Prostate gland (tissue), 2 donors: ENCODE data around the gene FRYL. TPM values are rescaled to one million over a fixed set of nuclear protein-coding genes. Genes with fewer than 3 reads are reported as not detected.

Experiments used
- DNase-seq: peaks from one replicate; pipeline ENCODE4 v3.0.0-alpha.2; 2019; ENCODE audit warnings: low spot score
- H3K27ac ChIP-seq, 2 donors: fragments of 200-600 bp; sonication (generic); 2 replicates each; pipeline ENCODE4 v1.5.1; 2017 to 2019
- H3K27me3 ChIP-seq: fragments of 200-600 bp; sonication (generic); replicated peaks from 2 replicates; pipeline ENCODE4 v1.5.1; 2019; ENCODE audit not compliant: insufficient read depth
- H3K36me3 ChIP-seq, 2 donors: fragments of 200-600 bp; sonication (generic); 1 replicate in 1 of 2; 2 replicates in 1 of 2; pipeline versions ENCODE4 v1.5.1 to v1.8.1; 2017 to 2019
- H3K4me1 ChIP-seq: fragments of 200-600 bp; sonication (generic); replicated peaks from 2 replicates; pipeline ENCODE4 v1.5.1; 2019
- H3K4me3 ChIP-seq, 2 donors: fragments of 200-600 bp; sonication (generic); 2 replicates each; pipeline ENCODE4 v1.5.1; 2017 to 2019
- H3K9me3 ChIP-seq: fragments of 200-600 bp; sonication (generic); 2 replicates; pipeline ENCODE4 v1.5.1; 2017
- CTCF ChIP-seq, 4 experiments: fragments of 200-600 bp in 2 of 4; fragments of 450-650 bp in 2 of 4; sonication (generic) in 2 of 4; IDR thresholded peaks; 1 replicate in 3 of 4; 2 replicates in 1 of 4; pipeline ENCODE4 v1.5.1; 2016 to 2019; ENCODE audit warnings: antibody characterized with exemption in 4 of 4, mild to moderate bottlenecking in 2 of 4, moderate library complexity in 2 of 4
- POLR2A ChIP-seq: fragments of 450-650 bp; IDR thresholded peaks from one replicate; pipeline ENCODE4 v1.6.1; 2016; ENCODE audit warnings: antibody characterized with exemption, mild to moderate bottlenecking
- POLR2AphosphoS5 ChIP-seq: sonication (generic); formaldehyde crosslinking; IDR thresholded peaks from one replicate; pipeline ENCODE4 v1.6.1; 2017; ENCODE audit warnings: antibody characterized with exemption
- WGBS: methylation state at CpG from one replicate; pipeline ENCODE4 v1.1.5; 2018; 5-methylcytosine and 5-hydroxymethylcytosine counted together
- intact Hi-C: fragments of 100-400 bp; cut with DNase I; formaldehyde crosslinking; loops from one replicate; pipeline ENCODE4 v1.14.2; 2022
- total RNA-seq, 2 donors: library from RNA; depleted of rRNA; stranded (reverse); fragments of >200 nt; gene quantifications; one replicate each; pipeline ENCODE4 v1.1.0, GENCODE V29; 2016

Gene FRYL
- total RNA-seq, 2 donors from 2014 or later, result 40.0 to 47.6 TPM

- H3K27ac ChIP-seq, result no peak within 1 kb of the TSS
- DNase-seq, result no peak
- intact Hi-C loops, result no loop called here
- H3K27me3 ChIP-seq, result no peaks in the 10 kb centered on the region
- H3K9me3 ChIP-seq, result no peaks in the 10 kb centered on the region
- WGBS, result 5% methylated on average over 40 of the region's 85 CpGs
- no peak for TF ChIP-seq CTCF (IDR thresholded peaks at IDR 0.05)
- no peak for TF ChIP-seq POLR2AphosphoS5
- TF ChIP-seq POLR2A, result no peak
- peak within 1 kb of the TSS; percentile 16 to 32 for H3K4me3 ChIP-seq
- no peaks in the 10 kb centered on the region for H3K4me1 ChIP-seq
- H3K36me3 ChIP-seq, result no peaks in the 10 kb centered on the region
Observed at GRCh38 chr4:48483006-48483776, 296.9 kb downstream of the FRYL start, which contains the start of gene SLC10A4. Gene SLC10A4, plus strand, starts transcription at chr4:48483343. Its CDS starts 219 bp downstream, at chr4:48483562.

DNA sequence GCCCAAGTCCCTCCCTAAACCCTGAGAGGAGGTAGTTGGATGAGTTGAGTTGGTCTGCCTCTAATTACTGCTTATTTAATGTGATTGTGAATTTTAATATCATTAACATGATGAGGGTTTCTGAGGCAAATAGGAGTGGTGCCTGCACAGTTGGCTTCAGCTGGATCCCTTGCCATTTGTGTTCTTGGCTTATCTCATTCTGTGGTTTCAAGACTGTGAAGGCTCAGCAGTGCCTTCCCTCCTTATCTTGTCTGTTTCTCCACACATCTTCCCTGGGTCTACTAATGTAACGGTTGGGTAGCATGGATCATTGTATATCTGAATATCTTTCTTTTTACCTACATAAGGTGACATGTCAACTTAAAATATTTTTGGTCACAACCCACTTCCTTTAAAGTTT is 298.5 kb downstream of the FRYL start:
- intact Hi-C loops, result no loop called here
- H3K4me3 ChIP-seq, result no peak overlapping the region
- 100% methylated on average over 1 of the region's 1 CpG for WGBS
- H3K27ac ChIP-seq, result no peak overlapping the region
- H3K27me3 ChIP-seq, result no peaks in the 10 kb centered on the region
- H3K36me3 ChIP-seq, result no peaks in the 10 kb centered on the region
- H3K9me3 ChIP-seq, result no peaks in the 10 kb centered on the region
- H3K4me1 ChIP-seq, result no peaks in the 10 kb centered on the region
- DNase-seq, result no peak
- TF ChIP-seq POLR2AphosphoS5 (no peak), CTCF (IDR thresholded peaks at IDR 0.05) (no peak), POLR2A (no peak)

GRCh38 chr4:48478273-48478672 is 301.8 kb downstream of the FRYL start:
- H3K4me1 ChIP-seq, result no peaks in the 10 kb centered on the region
- no peak for DNase-seq
- 41% methylated on average over 2 of the region's 2 CpGs for WGBS
- TF ChIP-seq CTCF (IDR thresholded peaks at IDR 0.05), result no peak
- TF ChIP-seq POLR2A, result no peak
- TF ChIP-seq POLR2AphosphoS5, result no peak
- no peaks in the 10 kb centered on the region for H3K9me3 ChIP-seq
- H3K27me3 ChIP-seq, result no peaks in the 10 kb centered on the region
- no peaks in the 10 kb centered on the region for H3K36me3 ChIP-seq
- intact Hi-C loops, result no loop called here
- H3K4me3 ChIP-seq, result no peak overlapping the region
- H3K27ac ChIP-seq, result no peak overlapping the region

- intact Hi-C loops, result no loop called here
- H3K27me3 ChIP-seq, result no peaks in the 10 kb centered on the region
- TF ChIP-seq POLR2AphosphoS5 (no peak), CTCF (IDR thresholded peaks at IDR 0.05) (no peak), POLR2A (no peak)
- no peak overlapping the region for H3K4me3 ChIP-seq
- H3K9me3 ChIP-seq, result no peaks in the 10 kb centered on the region
- no peaks in the 10 kb centered on the region for H3K36me3 ChIP-seq
- no peak for DNase-seq
- WGBS, result 91% methylated on average over 6 of the region's 6 CpGs
- H3K4me1 ChIP-seq, result no peaks in the 10 kb centered on the region
- H3K27ac ChIP-seq, result no peak overlapping the region
Observed at GRCh38 chr4:48475770-48476169, 304.3 kb downstream of the FRYL start.

GRCh38 chr4:48472794-48473193 is 307.3 kb downstream of the FRYL start:
- Histone ChIP-seq H3K27ac (no peak overlapping the region), H3K4me3 (no peak overlapping the region), H3K4me1 (no peaks in the 10 kb centered on the region), H3K27me3 (no peaks in the 10 kb centered on the region), H3K9me3 (no peaks in the 10 kb centered on the region), H3K36me3 (no peaks in the 10 kb centered on the region)
- intact Hi-C loops, result no loop called here
- DNase-seq, result no peak
- TF ChIP-seq CTCF (IDR thresholded peaks at IDR 0.05), result no peak
- no peak for TF ChIP-seq POLR2AphosphoS5
- TF ChIP-seq POLR2A, result no peak
- WGBS, result 96% methylated on average over 1 of the region's 1 CpG
